Fibroblast of the aortic adventitia (primary cell): Measurements from ENCODE around the gene ANO7. TPM values are rescaled to one million over a fixed set of nuclear protein-coding genes. Genes with fewer than 3 reads are reported as not detected.

Source experiments
- DNase-seq: peaks from one replicate; pipeline ENCODE4 v3.0.0-alpha.2; 2010; ENCODE audit warnings: low read depth
- H3K4me3 ChIP-seq: 2 replicates; pipeline ENCODE4 v1.5.1; 2011; ENCODE audit warnings: low read depth, mild to moderate bottlenecking, control low read depth, low read length, moderate library complexity
- total RNA-seq: library from RNA; depleted of rRNA; stranded (reverse); fragments of >200 nt; gene quantifications from 2 replicates; pipeline ENCODE4 v1.2.3, GENCODE V29; 2012; ENCODE audit warnings: low replicate concordance
- TF ChIP-seq, protein P1 (sequence below): IDR thresholded peaks from 2 replicates; pipeline ENCODE4 v1.5.1; 2011; ENCODE audit warnings: mild to moderate bottlenecking, low read length, control low read depth, inconsistent platforms; ENCODE audit not compliant: insufficient read depth

ANO7 gene
- total RNA-seq, 1 donor = 1.7 TPM

DNA sequence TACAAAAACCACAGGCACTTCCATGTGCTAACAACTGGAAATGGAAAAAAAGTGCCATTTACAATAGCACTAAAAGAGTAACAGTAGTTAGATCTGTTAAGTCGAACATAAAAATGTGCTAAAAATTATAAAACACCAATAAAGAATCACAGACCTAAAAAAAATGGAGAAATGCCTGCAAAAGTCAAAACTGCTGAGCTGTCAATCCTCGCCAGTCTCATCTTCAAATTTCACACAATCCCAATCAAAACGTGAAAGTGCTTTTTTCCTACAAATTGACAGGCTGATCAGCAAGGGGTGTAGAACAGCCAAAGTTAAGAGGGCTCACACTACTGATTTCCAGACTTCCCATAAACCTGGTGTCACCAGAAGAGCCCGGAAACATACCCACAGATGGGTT lies 53.2 kb downstream of the ANO7 start:
- H3K4me3 ChIP-seq = no peak overlapping the region
- TF ChIP-seq, protein P1, sequence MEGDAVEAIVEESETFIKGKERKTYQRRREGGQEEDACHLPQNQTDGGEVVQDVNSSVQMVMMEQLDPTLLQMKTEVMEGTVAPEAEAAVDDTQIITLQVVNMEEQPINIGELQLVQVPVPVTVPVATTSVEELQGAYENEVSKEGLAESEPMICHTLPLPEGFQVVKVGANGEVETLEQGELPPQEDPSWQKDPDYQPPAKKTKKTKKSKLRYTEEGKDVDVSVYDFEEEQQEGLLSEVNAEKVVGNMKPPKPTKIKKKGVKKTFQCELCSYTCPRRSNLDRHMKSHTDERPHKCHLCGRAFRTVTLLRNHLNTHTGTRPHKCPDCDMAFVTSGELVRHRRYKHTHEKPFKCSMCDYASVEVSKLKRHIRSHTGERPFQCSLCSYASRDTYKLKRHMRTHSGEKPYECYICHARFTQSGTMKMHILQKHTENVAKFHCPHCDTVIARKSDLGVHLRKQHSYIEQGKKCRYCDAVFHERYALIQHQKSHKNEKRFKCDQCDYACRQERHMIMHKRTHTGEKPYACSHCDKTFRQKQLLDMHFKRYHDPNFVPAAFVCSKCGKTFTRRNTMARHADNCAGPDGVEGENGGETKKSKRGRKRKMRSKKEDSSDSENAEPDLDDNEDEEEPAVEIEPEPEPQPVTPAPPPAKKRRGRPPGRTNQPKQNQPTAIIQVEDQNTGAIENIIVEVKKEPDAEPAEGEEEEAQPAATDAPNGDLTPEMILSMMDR = no peak
- DNase-seq = no peak

DNA sequence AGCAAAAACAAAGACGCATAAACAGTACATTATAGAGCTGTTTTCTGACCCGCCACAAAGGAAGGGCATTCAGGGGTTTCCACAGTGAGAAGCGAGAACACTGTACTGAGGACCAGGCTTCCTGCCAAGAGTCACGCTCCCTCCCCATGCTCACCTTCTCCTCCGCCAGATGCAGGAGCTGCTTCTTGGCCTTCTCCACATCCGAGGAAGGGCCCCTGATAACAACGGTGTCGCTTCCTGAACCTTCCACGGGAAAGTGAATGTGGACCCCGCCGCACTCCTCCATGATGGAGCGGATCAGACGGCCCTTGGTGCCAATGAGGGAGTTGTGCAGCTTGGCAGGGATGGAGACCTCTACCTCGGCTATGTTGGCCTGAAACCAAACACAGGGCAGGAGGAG lies 53.8 kb downstream of the ANO7 start:
- TF ChIP-seq, protein P1 = no peak
- no peak for DNase-seq
- H3K4me3 ChIP-seq = no peak overlapping the region

DNA sequence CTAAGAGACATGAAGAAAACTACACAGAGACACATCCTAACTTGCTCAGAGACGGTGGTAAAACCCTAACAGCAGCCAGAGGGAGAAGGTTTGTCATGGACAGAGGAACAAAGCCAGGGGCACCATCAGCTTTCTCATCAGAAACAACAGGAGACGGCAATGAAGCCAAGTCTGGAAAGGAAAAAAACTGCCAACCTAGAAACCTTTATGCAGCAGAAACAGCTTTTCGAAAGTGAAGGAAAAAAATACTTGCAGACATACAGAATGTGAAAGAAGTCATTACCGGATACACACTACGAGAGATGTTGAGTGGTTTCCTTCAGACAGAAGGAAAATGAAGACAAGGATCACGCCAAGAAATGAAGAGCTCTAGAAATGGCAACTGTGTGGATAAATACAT lies 55.9 kb downstream of the ANO7 start:
- TF ChIP-seq, protein P1 = no peak
- DNase-seq = no peak
- H3K4me3 ChIP-seq = no peak overlapping the region

DNA sequence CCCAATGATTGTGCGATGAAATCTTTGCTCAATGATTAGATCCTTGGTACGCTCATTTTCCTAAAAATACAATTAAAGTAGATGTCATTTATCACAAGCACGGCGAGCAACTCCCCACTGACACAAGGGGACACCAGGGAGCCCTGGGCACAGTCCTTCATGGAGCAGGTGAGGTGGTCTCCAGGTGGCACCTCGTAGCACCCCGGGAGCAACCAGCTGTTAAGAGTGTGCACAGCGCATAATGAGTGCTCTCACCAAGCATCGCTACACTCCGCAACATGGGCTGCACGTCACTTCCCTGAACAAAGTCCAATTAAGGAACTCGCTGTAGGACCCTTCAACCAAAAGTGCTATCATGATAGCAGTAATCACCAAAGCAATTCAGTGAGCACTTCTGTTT lies 59.8 kb downstream of the ANO7 start:
- DNase-seq = no peak
- no peak overlapping the region for H3K4me3 ChIP-seq
- TF ChIP-seq, protein P1 = no peak

DNA sequence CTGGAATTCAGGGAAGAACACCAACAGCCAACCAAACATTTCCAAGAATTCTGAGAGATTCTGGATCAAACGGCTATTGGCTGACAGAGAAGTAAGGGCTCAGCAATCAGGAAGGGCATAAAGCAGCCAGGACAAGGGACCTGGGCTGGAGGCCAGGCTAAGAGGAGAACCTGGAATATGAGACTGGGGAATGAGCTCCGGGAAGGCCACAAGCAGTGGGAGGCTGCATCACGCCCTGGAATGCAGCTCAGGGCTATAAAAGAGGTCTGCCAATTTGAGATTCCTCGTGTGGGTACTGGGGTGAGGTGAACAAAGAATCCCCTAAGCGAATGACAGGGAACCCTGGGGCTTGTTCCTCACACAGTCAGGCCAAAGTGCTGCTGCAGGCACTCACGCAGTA lies 60.4 kb downstream of the ANO7 start:
- no peak for DNase-seq
- TF ChIP-seq, protein P1 = no peak
- H3K4me3 ChIP-seq = no peak overlapping the region

DNA sequence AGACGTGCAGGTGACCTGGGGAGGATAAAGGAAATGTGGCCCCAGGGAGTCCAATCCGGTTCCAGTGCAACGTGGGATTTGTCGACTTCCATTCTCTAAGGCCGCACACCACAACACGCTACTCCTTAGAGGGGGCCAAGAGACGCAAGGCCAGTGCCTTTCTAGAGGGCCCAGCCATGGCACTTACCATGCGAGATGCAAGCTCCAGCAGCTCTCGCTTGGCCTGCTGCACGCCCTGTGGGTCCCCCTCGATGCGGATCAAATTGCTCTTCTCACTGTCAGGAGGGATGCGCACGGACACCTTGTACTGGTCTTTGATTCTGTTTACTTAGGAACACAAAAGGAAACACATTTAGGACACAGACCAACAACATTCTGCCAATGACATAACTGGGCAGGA lies 61.2 kb downstream of the ANO7 start:
- TF ChIP-seq, protein P1 = no peak
- no peak for DNase-seq
- H3K4me3 ChIP-seq = no peak overlapping the region

DNA sequence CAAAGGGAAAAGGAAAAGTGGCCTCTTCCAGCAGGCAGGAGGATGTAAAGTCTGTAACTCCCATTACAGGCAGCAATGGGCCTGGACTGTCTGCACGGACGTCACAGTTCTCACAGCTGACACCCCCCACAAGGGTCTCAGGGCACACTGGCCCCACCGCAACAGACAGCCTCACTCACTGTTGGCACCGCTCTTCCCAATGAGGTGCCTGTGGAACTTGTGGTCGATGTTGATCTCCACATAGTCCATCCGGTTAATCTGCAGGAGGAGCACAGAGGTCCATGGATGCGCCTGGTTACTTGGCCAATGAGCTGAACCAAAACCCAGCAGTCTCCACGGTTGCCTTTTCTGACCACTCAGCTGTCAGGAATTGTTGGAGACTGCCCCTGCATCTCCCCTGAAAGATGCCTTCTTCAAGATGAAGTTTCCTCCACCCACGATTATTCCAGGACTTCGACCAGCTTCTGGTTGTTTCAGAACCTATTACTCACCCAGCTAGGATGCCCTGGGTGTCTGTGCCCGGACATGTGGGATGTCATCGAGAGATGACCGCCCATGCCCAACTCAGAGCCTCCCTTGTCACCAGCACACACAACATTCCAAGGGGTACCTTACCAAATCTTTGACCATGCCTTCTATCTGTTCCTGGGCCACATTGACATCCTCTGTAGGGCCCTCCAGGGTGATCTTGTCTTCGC lies 64.5 kb downstream of the ANO7 start:
- no peak overlapping the region for H3K4me3 ChIP-seq
- TF ChIP-seq, protein P1 = no peak
- DNase-seq = no peak
